HCT116 (cell line): Measurements from ENCODE around the gene NOS3. TPM values are rescaled to one million over a fixed set of nuclear protein-coding genes. Genes with fewer than 3 reads are reported as not detected.

Source experiments
- ATAC-seq: fragments of 200-7000 bp; cut with Tn5 transposase; 2 replicates; pipeline ENCODE4 v1.9.1; 2020; ENCODE audit warnings: mild to moderate bottlenecking, moderate library complexity
- BruUV-seq: library from RNA; stranded (reverse); fragments of 400-500 nt; replicated peaks from 2 replicates; lab custom pipeline; 2021; lab: Mats Ljungman, UMichigan
- CTCF ChIA-PET: fragments of 300-600 bp; sonication (Branson Sonifier 250); formaldehyde crosslinking; loops from one replicate; lab custom pipeline; 2021; ENCODE audit warnings: antibody characterized with exemption; lab: Charles Lee
- POLR2A ChIA-PET: fragments of 300-600, 350-600 bp; sonication (Branson Sonifier 250); formaldehyde crosslinking; loops from one replicate; lab custom pipeline; 2021; ENCODE audit warnings: antibody characterized with exemption; lab: Charles Lee
- RAD21 ChIA-PET, 2 experiments: fragments of 300-600 bp; sonication (Branson Sonifier 250); formaldehyde crosslinking; loops; one replicate each; lab custom pipeline; 2023; ENCODE audit warnings: low total read pairs in 2 of 2; ENCODE audit not compliant: uncharacterized antibody in 2 of 2, unreplicated experiment in 2 of 2, low non-redundant PET in 1 of 2; lab: Charles Lee
- DNase-seq: peaks from one replicate; pipeline ENCODE4 v3.0.0-alpha.2; 2010; ENCODE audit warnings: low read depth, low spot score
- H2AFZ ChIP-seq: fragments of 200-600 bp; shearing (Covaris generic), sonication (generic); 2 replicates; pipeline ENCODE4 v1.6.1; 2017; ENCODE audit warnings: low read depth, mixed run types, mixed read lengths, antibody characterized with exemption, low read length; ENCODE audit not compliant: poor library complexity, severe bottlenecking
- H3K27ac ChIP-seq: 2 replicates; pipeline ENCODE4 v1.5.1; 2012; ENCODE audit warnings: low read depth, low read length
- H3K27me3 ChIP-seq: fragments of 200-600 bp; sonication (generic); 2 replicates; pipeline ENCODE4 v1.6.1; 2016; ENCODE audit warnings: mixed run types, low read length, mixed read lengths; ENCODE audit not compliant: insufficient read depth
- H3K36me3 ChIP-seq, 2 experiments: fragments of 200-500 bp in 1 of 2; fragments of 200-600 bp in 1 of 2; sonication (Bioruptor generic) in 1 of 2; sonication (generic) in 1 of 2; 2 replicates each; pipeline versions ENCODE4 v1.5.1 to v1.6.1; 2014 to 2016; ENCODE audit warnings: low read length in 2 of 2, inconsistent platforms in 1 of 2, mixed read lengths in 1 of 2, mixed run types in 1 of 2; ENCODE audit not compliant: insufficient read depth in 2 of 2, control insufficient read depth in 1 of 2
- H3K4me1 ChIP-seq, 2 experiments: fragments of 200-600 bp in 1 of 2; sonication (generic) in 1 of 2; 2 replicates each; pipeline versions ENCODE4 v1.5.1 to v1.6.1; 2012 to 2017; ENCODE audit warnings: low read length in 2 of 2, inconsistent platforms in 1 of 2, mild to moderate bottlenecking in 1 of 2, mixed read lengths in 1 of 2, mixed run types in 1 of 2, moderate library complexity in 1 of 2; ENCODE audit not compliant: insufficient read depth in 2 of 2, control insufficient read depth in 1 of 2
- H3K4me2 ChIP-seq: fragments of 200-600 bp; sonication (generic); 2 replicates; pipeline ENCODE4 v1.6.1; 2017; ENCODE audit warnings: mixed run types, low read length, mixed read lengths
- H3K4me3 ChIP-seq, 2 experiments: fragments of 200-600 bp in 1 of 2; sonication (generic) in 1 of 2; replicated peaks in 1 of 2; 2 replicates each; pipeline ENCODE4 v1.5.1; 2011 to 2016; ENCODE audit warnings: low read length in 2 of 2, control low read depth in 1 of 2, low read depth in 1 of 2, mild to moderate bottlenecking in 1 of 2, mixed read lengths in 1 of 2, mixed run types in 1 of 2
- H3K79me2 ChIP-seq: fragments of 200-600 bp; sonication (generic); 2 replicates; pipeline ENCODE4 v1.6.1; 2017; ENCODE audit warnings: mild to moderate bottlenecking, mixed run types, low read length, moderate library complexity, mixed read lengths; ENCODE audit not compliant: insufficient read depth
- H3K9ac ChIP-seq: fragments of 200-600 bp; sonication (generic); 2 replicates; pipeline ENCODE4 v1.6.1; 2016; ENCODE audit warnings: low read length, mixed read lengths
- H3K9me2 ChIP-seq: fragments of 200-600 bp; sonication (generic), shearing (Covaris generic); 2 replicates; pipeline ENCODE4 v1.6.1; 2017; ENCODE audit warnings: mixed run types, mild to moderate bottlenecking, moderate library complexity; ENCODE audit not compliant: insufficient read depth
- H3K9me3 ChIP-seq, 2 experiments: fragments of 200-500 bp in 1 of 2; fragments of 200-600 bp in 1 of 2; sonication (Bioruptor generic) in 1 of 2; sonication (generic) in 1 of 2; 2 replicates each; pipeline ENCODE4 v1.6.1; 2014 to 2017; ENCODE audit warnings: low read length in 2 of 2, mixed read lengths in 2 of 2, inconsistent platforms in 1 of 2, low read depth in 1 of 2, mild to moderate bottlenecking in 1 of 2, mixed run types in 1 of 2, moderate library complexity in 1 of 2; ENCODE audit not compliant: control insufficient read depth in 1 of 2, insufficient read depth in 1 of 2
- H4K20me1 ChIP-seq: fragments of 200-600 bp; sonication (generic), shearing (Covaris generic); 2 replicates; pipeline ENCODE4 v1.6.1; 2017; ENCODE audit warnings: mixed run types, mild to moderate bottlenecking, moderate library complexity; ENCODE audit not compliant: insufficient read depth
- JUND ChIP-seq: IDR thresholded peaks from 2 replicates; pipeline ENCODE4 v1.6.1; 2012
- MAX ChIP-seq: IDR thresholded peaks from 2 replicates; pipeline ENCODE4 v1.6.1; 2012
- POLR2AphosphoS5 ChIP-seq: IDR thresholded peaks from 2 replicates; pipeline ENCODE4 v1.6.1; 2011; ENCODE audit warnings: mild to moderate bottlenecking, low read depth, low read length, moderate library complexity
- SP1 ChIP-seq: IDR thresholded peaks from 2 replicates; pipeline ENCODE4 v1.6.1; 2012; ENCODE audit warnings: low read depth
- TCF7L2 ChIP-seq: IDR thresholded peaks from 2 replicates; pipeline ENCODE4 v1.7.0; 2011; ENCODE audit warnings: borderline replicate concordance, inconsistent platforms; ENCODE audit not compliant: insufficient read depth, insufficient read length; ENCODE audit errors: extremely low read depth
- ZFX ChIP-seq: fragments of 450-650 bp; IDR thresholded peaks from 2 replicates; pipeline ENCODE4 v1.6.1; 2017
- intact Hi-C: fragments of 100-400 bp; cut with micrococcal nuclease; formaldehyde crosslinking; loops from 2 replicates; pipeline ENCODE4 v1.10.0; 2022
- total RNA-seq: library from RNA; stranded (reverse); gene quantifications from one replicate; pipeline ENCODE4 v1.2.1, GENCODE V29; 2021; ENCODE audit not compliant: unreplicated experiment
- TF ChIP-seq, protein P1 (sequence below): IDR thresholded peaks from 2 replicates; pipeline ENCODE4 v1.6.1; 2011; ENCODE audit warnings: mild to moderate bottlenecking, low read length, moderate library complexity; ENCODE audit not compliant: insufficient replicate concordance; ENCODE audit errors: extremely low read depth
- TF ChIP-seq, protein P2 (sequence below): IDR thresholded peaks from 2 replicates; pipeline ENCODE4 v1.6.1; 2012

NOS3 gene
- total RNA-seq, 1 experiment from 2014 or later = 35.8 TPM

DNA sequence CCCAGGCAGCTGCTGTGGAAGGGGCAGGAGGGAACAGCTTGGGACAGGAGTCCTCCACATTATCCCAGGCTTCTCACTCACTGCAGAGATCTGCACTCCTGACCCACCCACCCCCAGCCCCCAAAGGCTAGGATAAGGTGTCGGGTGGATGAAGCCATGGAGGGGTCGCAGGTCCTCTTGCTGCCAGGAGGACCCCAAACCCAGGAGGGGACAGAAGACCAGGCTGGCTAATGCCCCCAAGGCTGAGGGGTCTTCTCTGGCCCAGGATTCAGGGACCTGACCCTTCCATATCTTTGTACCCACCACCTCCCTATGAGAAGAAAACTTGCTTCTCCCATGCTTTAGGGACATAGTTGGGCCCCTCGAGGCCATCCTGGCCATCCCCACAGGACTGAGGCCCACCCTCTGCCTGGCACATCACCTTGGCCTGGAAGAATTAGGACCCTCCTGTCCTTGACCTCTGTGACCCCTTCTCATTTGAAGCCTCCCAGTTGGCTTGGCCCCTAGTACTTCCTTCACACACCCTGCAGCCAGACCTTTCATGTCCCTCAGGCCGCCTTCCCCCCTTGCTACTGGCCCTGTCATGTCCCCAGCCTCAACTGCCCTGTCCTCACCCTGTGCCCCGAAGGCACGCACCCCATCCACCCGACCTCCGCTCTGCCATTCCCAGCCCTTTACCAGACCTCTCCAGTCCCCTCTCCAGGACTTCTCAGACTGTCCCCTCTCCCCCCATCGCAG lies 34.3 kb upstream of the NOS3 start:
- Histone ChIP-seq H3K27me3 (no peaks in the 10 kb centered on the region), H3K36me3 (no peaks in the 10 kb centered on the region)
- CTCF ChIA-PET = no interaction called here

GRCh38 chr7:150957133-150958020 lies 33.4 kb upstream of the NOS3 start:
- ATAC-seq = no peak
- Histone ChIP-seq H2AFZ (no peak overlapping the region), H3K27ac (no peak overlapping the region), H3K4me1 (no peaks in the 10 kb centered on the region), H3K9ac (no peak overlapping the region), H3K36me3 (no peaks in the 10 kb centered on the region), H3K9me2 (no peaks in the 10 kb centered on the region), H3K9me3 (no peaks in the 10 kb centered on the region), H4K20me1 (no peaks in the 10 kb centered on the region), H3K27me3 (no peaks in the 10 kb centered on the region), H3K4me3 (no peak overlapping the region), H3K79me2 (no peaks in the 10 kb centered on the region), H3K4me2 (no peak overlapping the region)
- ChIA-PET POLR2A (no interaction called here), RAD21 (no interaction called here), CTCF (no interaction called here)
- no peak for DNase-seq
- TF ChIP-seq, protein P1, sequence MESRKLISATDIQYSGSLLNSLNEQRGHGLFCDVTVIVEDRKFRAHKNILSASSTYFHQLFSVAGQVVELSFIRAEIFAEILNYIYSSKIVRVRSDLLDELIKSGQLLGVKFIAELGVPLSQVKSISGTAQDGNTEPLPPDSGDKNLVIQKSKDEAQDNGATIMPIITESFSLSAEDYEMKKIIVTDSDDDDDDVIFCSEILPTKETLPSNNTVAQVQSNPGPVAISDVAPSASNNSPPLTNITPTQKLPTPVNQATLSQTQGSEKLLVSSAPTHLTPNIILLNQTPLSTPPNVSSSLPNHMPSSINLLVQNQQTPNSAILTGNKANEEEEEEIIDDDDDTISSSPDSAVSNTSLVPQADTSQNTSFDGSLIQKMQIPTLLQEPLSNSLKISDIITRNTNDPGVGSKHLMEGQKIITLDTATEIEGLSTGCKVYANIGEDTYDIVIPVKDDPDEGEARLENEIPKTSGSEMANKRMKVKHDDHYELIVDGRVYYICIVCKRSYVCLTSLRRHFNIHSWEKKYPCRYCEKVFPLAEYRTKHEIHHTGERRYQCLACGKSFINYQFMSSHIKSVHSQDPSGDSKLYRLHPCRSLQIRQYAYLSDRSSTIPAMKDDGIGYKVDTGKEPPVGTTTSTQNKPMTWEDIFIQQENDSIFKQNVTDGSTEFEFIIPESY = no peak
- TF ChIP-seq ZFX = no peak
- TF ChIP-seq SP1 = no peak
- TF ChIP-seq MAX = no peak
- TF ChIP-seq JUND = no peak
- intact Hi-C loops = no loop called here
- BruUV-seq = no TSS peak

More for the DNA sequence above, 34.3 kb upstream of the NOS3 start:
- ChIA-PET RAD21 (no interaction called here), POLR2A (no interaction called here)
- intact Hi-C loops = no loop called here
- no peak overlapping the region for H3K9ac ChIP-seq
- no peak overlapping the region for H2AFZ ChIP-seq
- BruUV-seq = no TSS peak
- TF ChIP-seq TCF7L2 (no peak), POLR2AphosphoS5 (no peak)
- TF ChIP-seq, protein P2, sequence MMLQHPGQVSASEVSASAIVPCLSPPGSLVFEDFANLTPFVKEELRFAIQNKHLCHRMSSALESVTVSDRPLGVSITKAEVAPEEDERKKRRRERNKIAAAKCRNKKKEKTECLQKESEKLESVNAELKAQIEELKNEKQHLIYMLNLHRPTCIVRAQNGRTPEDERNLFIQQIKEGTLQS = no peak
- no peaks in the 10 kb centered on the region for H3K9me3 ChIP-seq
- DNase-seq (no peak), ATAC-seq (no peak)
- no peaks in the 10 kb centered on the region for H4K20me1 ChIP-seq
- H3K9me2 ChIP-seq = no peaks in the 10 kb centered on the region
- no peak overlapping the region for H3K27ac ChIP-seq
- no peak overlapping the region for H3K4me3 ChIP-seq
- no peaks in the 10 kb centered on the region for H3K4me1 ChIP-seq
- H3K4me2 ChIP-seq = no peak overlapping the region
- H3K79me2 ChIP-seq = no peaks in the 10 kb centered on the region
